ENCODE data around the gene B4GALT2. TPM values are rescaled to one million over a fixed set of nuclear protein-coding genes. Genes with fewer than 3 reads are reported as not detected.
A peak's percentile ranks its signal among the peaks of the same experiment; 100 is the strongest.

Gene B4GALT2
- total and polyA plus RNA-seq, 10 of the 15 experiments (the other 5 are each of a cell fraction or from before 2014, with no cell fraction given) = 0.98 to 61.0 (median 23.4) TPM

GRCh38 chr1:43979528-43980254, 681 bp downstream of the B4GALT2 start:
- Histone ChIP-seq H4K20me1 (ENCODE audit: control insufficient read depth, insufficient read depth) (no peaks in the 10 kb centered on the region), H2AFZ (ENCODE audit: control insufficient read depth, low read depth, low read length) (peak overlapping the region; percentile 29), H3K27me3 (replicated peaks in 1 of 2; ENCODE audit: control insufficient read depth in 2 of 2, insufficient read depth in 2 of 2, low read length in 1 of 2) (no peaks in the 10 kb centered on the region), H3K9me3 (replicated peaks; ENCODE audit: control insufficient read depth, insufficient read depth, low read length) (no peaks in the 10 kb centered on the region), H3K9ac (ENCODE audit: control insufficient read depth, insufficient read depth, low read length) (peak overlapping the region; percentile 72), H3K4me1 (ENCODE audit: control insufficient read depth, insufficient read depth, low read length) (peaks cover 22% of the 10 kb centered on the region), H3K4me2 (ENCODE audit: control insufficient read depth, insufficient read depth) (peak overlapping the region; percentile 96), H3K4me3 (peak overlapping the region; percentile 74), H3K27ac (ENCODE audit: control insufficient read depth, insufficient read depth) (no peak overlapping the region; the same call in 1 of the 2 replicates), H3K36me3 (ENCODE audit: control insufficient read depth in 2 of 2, insufficient read depth in 2 of 2, low read length in 1 of 2) (peaks cover under 1 to 7% of the 10 kb centered on the region in 2 experiments), H3K79me2 (ENCODE audit: control insufficient read depth, insufficient read depth, low read length) (peaks cover 45% of the 10 kb centered on the region)
- ChIA-PET POLR2A (interaction anchor here (0.6 to 0.9 kb wide), 2 partner anchors 14 to 16 kb away, joined by 3 to 5 read pairs; no protein-coding TSS in a partner anchor), SMC1A (ENCODE audit: uncharacterized antibody, unreplicated experiment) (no interaction called here), CTCF (no interaction called here), RAD21 (ENCODE audit: unreplicated experiment) (interaction anchor here (0.7 kb wide), 1 partner anchor 216 kb away, joined by 3 read pairs; no protein-coding TSS in a partner anchor)
- no peak for DNase-seq (ENCODE audit: low read depth, low spot score)
- no TSS peak for BruUV-seq (replicated peaks)
- intact Hi-C loops (cut with micrococcal nuclease; ENCODE audit: unreplicated experiment) (no loop called here), in situ Hi-C loops (cut with MboI) (no loop called here)
- ATAC-seq = peak; percentile 51
- 2% methylated on average over 14 of the region's 45 CpGs for WGBS (ENCODE audit: insufficient coverage, insufficient replicate concordance, low lambda C conversion rate, missing lambda C conversion rate)
- FAIRE-seq = peak; percentile 74
- TF ChIP-seq PML (IDR thresholded peaks at IDR 0.05; ENCODE audit: low read length) (no peak), EGR1 (IDR thresholded peaks at IDR 0.05; ENCODE audit: borderline replicate concordance in 1 of 2, low read depth in 2 of 2, low read length in 2 of 2) (0 out of 3 replicates have a peak, but pooled peaks of 1 of the 2 experiments have one; percentile 43), MYC (IDR thresholded peaks at IDR 0.05; ENCODE audit: insufficient read depth, insufficient read length, insufficient replicate concordance, low read length, severe bottlenecking) (peak; percentile 85), ZBED1 (IDR thresholded peaks at IDR 0.05; ENCODE audit: borderline replicate concordance) (no peak), HCFC1 (IDR thresholded peaks at IDR 0.05; ENCODE audit: low read length) (no peak), USF1 (IDR thresholded peaks at IDR 0.05; ENCODE audit: borderline replicate concordance, extremely low read length, insufficient read depth, low read depth, low read length) (peak; percentile 65), MAX (IDR thresholded peaks at IDR 0.05; ENCODE audit: low read depth, low read length) (peak; percentile 52; the same call in 1 of the 2 replicates), RAD51 (IDR thresholded peaks at IDR 0.05) (peak; percentile 25; the same call in 1 of the 2 replicates), POLR2A (IDR thresholded peaks at IDR 0.05; ENCODE audit: low read depth, low read length) (peak; percentile 71), KDM1A (IDR thresholded peaks at IDR 0.05; ENCODE audit: borderline replicate concordance) (no peak)
- TF ChIP-seq, protein P1, sequence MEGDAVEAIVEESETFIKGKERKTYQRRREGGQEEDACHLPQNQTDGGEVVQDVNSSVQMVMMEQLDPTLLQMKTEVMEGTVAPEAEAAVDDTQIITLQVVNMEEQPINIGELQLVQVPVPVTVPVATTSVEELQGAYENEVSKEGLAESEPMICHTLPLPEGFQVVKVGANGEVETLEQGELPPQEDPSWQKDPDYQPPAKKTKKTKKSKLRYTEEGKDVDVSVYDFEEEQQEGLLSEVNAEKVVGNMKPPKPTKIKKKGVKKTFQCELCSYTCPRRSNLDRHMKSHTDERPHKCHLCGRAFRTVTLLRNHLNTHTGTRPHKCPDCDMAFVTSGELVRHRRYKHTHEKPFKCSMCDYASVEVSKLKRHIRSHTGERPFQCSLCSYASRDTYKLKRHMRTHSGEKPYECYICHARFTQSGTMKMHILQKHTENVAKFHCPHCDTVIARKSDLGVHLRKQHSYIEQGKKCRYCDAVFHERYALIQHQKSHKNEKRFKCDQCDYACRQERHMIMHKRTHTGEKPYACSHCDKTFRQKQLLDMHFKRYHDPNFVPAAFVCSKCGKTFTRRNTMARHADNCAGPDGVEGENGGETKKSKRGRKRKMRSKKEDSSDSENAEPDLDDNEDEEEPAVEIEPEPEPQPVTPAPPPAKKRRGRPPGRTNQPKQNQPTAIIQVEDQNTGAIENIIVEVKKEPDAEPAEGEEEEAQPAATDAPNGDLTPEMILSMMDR (IDR thresholded peaks at IDR 0.05 in 2 of 3, conservative IDR thresholded peaks at IDR 0.05 in 1 of 3; ENCODE audit: control insufficient read depth in 2 of 3, extremely low read depth in 1 of 3, insufficient read depth in 1 of 3, low read depth in 3 of 3, low read length in 3 of 3) = no peak
- TF ChIP-seq, protein P2, sequence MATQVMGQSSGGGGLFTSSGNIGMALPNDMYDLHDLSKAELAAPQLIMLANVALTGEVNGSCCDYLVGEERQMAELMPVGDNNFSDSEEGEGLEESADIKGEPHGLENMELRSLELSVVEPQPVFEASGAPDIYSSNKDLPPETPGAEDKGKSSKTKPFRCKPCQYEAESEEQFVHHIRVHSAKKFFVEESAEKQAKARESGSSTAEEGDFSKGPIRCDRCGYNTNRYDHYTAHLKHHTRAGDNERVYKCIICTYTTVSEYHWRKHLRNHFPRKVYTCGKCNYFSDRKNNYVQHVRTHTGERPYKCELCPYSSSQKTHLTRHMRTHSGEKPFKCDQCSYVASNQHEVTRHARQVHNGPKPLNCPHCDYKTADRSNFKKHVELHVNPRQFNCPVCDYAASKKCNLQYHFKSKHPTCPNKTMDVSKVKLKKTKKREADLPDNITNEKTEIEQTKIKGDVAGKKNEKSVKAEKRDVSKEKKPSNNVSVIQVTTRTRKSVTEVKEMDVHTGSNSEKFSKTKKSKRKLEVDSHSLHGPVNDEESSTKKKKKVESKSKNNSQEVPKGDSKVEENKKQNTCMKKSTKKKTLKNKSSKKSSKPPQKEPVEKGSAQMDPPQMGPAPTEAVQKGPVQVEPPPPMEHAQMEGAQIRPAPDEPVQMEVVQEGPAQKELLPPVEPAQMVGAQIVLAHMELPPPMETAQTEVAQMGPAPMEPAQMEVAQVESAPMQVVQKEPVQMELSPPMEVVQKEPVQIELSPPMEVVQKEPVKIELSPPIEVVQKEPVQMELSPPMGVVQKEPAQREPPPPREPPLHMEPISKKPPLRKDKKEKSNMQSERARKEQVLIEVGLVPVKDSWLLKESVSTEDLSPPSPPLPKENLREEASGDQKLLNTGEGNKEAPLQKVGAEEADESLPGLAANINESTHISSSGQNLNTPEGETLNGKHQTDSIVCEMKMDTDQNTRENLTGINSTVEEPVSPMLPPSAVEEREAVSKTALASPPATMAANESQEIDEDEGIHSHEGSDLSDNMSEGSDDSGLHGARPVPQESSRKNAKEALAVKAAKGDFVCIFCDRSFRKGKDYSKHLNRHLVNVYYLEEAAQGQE (IDR thresholded peaks at IDR 0.05; ENCODE audit: low read depth, low read length) = no peak
- TF ChIP-seq, protein P3, sequence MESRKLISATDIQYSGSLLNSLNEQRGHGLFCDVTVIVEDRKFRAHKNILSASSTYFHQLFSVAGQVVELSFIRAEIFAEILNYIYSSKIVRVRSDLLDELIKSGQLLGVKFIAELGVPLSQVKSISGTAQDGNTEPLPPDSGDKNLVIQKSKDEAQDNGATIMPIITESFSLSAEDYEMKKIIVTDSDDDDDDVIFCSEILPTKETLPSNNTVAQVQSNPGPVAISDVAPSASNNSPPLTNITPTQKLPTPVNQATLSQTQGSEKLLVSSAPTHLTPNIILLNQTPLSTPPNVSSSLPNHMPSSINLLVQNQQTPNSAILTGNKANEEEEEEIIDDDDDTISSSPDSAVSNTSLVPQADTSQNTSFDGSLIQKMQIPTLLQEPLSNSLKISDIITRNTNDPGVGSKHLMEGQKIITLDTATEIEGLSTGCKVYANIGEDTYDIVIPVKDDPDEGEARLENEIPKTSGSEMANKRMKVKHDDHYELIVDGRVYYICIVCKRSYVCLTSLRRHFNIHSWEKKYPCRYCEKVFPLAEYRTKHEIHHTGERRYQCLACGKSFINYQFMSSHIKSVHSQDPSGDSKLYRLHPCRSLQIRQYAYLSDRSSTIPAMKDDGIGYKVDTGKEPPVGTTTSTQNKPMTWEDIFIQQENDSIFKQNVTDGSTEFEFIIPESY (IDR thresholded peaks at IDR 0.05) = no peak

Data from GM12878 (cell line).